HG02938 (cell line): Measurements from ENCODE around the gene SRGAP3.

Experiments
- ATAC-seq: cut with Tn5 transposase; IDR thresholded peaks from one replicate; pipeline ENCODE4 v1.9.1; 2021; ENCODE audit warnings: mild to moderate bottlenecking, moderate library complexity; ENCODE audit not compliant: unreplicated experiment

The SRGAP3 gene

DNA sequence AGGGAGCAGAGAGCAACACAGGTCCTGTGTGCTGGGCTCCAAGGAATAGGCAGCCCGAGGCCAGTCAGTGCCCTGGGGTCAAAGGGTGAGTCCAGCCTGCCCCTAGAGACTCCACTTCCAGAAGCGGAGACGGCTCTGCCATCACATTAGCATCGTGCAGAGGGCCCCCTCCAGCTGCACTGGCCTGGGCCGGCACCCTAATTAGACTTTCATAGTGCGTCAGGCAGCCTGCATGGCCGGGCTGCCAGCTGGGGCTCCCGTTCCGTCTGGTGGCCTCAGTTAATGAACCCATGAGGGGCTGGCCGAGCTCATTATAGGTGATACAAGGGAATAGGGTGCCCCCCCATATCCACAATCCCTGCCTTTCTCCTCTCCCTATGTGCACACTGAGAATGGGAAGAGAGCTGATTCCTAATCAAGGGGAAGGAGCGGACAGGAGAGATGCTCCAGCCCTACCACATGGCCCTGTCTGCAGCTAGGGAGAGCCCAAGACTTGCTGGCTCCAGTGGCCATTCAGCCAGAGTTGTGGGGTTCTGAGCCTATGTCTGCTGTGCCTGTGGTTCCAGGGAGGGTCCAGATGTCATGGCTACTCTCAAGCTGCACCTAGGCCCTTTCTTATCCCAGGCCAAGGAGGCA, 128.0 kb downstream of the SRGAP3 start:
- no peak for ATAC-seq

DNA sequence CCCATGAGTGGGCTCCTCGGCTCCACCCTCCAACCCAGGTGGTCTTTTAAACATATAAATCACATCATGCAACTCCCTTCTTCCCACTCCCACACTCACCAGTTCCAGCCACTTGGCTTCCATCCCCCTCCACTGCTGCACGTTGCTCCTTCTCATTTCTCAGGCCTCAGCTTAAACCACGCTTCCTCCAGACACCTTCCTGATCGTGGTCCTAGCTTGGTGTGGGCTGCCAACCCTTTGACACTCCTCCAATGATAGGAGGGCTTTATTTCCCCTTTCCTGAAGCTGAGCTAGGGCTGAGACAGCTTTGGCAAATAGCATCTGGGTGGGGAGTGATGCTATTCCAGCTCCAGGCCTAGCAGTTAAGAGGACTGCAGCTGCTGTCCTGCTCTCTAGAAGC, 130.1 kb downstream of the SRGAP3 start:
- ATAC-seq: no peak

DNA sequence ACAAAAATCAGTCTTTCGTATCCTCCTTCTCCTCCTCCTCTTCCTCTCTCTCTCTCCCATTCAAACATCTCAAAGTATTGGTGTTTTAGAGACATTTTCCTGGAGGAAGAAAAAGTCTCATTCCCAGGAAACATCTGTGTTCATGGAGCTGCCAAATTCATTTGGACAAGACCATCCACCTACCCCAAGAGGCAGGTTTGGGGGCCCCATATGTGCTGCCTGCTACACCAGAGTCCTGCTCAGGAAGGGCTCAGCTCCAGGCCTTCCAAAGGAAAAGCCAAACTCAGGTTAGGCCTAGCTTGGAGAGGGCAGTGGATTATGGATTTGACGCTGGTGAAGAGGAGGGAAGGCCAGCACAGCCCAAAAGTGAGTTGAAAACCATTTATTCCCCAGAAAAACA, 131.2 kb downstream of the SRGAP3 start:
- ATAC-seq: no peak

DNA sequence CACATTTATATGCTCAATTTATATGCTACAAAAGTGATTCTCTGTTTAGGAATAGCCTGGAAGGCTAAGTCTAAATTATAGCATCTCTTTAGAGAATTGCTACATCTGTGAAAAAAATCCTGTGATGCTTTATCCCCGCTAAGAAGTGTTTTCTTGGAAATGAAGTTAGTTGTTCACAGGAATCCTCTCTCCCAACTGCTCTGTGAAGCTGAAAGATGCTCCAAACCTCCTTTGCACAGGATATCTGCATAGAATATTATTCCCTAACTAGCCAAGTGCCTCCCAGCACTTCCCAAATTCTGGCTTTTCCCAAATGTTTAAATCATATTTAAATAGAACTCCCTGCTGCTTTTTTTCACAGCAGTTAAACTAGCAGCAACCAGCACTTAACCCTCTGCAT, 132.2 kb downstream of the SRGAP3 start:
- ATAC-seq: no peak

DNA sequence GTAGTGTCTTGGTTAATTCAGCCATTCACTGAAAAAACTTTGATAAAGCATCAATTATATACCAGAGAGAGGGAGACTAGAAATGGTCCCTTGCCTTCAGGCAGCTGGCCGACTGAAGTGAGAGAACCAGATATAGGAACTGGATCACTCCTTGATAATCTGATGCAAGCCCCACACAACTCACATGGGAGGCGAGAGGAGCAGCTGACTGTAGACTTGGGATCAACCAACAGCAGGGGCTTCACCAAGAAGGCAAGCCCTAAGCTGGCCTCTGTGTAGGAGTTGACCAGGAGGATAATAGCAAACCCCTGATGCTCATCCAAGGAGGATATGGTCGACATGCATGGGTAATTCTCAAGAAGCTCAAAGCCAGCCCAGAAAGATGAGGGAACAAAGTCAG, 133.1 kb downstream of the SRGAP3 start:
- ATAC-seq: no peak

DNA sequence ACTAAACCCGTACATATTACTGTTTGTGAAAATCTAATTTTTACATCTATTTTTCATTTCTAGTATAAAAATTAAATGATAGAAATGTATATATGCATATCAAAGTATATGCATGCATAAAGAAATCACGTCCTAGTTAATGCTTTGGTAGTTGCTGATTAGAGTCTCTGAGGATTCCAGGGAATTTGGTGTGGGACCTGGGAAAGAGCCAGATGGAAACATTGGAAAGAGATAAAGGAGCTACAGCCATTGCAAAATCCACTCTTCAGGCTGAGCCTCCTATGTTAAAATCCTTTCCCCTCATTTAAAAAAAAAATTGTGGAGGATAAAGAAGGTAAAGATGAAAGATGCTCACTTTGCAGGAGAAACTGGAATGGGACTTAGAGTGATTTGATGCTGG, 134.1 kb downstream of the SRGAP3 start:
- no peak for ATAC-seq

DNA sequence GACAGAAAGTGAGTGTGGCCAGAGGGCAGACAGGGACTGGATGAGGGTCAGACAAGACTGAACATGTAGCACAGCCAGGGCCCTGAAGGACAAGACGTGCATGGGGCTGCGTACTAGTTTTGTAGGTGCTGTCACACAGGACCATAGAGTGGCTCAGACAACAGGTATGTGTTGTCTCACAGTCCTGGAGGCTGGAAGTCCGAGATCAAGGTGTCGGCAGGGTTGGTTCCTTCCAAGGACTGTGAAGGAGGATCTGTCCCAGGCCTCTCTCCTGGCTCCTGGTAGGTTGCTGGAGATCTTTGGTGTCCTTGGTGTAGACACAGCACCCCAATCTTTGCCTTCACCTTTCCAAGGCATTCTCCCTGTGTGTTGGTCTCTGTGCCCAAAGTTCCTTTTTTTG, 136.4 kb downstream of the SRGAP3 start:
- ATAC-seq: no peak

DNA sequence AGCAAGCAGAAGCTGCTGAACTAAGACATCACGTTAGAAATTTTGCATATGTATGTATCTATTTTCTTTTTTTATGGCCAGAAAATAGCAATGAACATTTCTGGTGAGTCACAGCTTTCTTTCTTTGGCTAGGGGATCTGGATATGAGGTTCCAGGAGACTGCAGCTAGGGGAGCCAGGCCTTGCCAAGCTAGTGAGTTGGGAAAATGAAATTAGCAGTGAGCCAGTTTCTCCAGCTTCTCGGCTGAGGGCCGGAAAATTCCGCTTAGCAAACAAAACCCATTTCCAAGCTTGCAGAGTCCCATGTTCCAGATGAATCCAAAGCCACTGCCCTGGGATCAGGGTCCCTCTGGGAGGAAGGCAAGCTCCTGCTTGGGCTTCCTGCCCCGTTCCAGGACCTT, 137.6 kb downstream of the SRGAP3 start:
- ATAC-seq: no peak

DNA sequence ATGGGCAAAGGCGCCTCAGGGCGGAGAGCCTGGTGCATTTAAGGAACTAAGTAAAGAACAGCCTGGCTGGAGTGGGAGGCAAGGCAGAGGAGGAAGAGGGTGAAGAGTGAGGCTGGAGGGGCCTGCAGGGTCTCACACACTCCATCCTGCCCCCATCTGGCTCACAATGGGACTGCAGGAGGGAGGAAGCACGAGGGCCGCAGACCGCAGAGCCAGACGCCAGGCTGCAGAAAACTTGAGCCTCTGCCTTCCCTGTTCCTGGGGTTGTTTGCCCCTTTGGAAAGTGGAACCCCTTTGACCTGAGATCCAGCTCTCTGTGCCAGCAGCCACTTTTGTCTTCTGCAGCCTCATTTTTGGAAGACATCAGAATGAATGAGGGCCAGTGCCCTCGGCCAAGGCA, 138.0 kb downstream of the SRGAP3 start:
- ATAC-seq: no peak

DNA sequence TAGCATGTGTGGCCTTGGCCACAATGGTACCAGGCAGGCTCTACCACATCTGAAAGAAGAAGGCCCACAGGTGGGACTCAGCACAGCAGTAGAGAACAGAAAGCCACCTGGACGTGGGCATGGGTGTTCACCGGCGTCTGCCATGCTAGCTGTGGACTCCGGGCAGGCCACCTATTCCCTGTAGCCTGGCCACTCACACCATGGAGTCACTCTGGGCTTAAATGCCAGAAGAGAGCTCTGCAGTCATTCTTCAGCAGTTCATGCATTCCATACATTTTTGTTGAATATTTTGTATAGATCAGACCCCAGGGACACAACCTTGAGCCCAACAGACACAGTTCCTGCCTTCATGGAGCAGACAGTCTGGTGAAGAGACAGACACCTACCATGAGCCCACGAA, 138.6 kb downstream of the SRGAP3 start:
- ATAC-seq: no peak

DNA sequence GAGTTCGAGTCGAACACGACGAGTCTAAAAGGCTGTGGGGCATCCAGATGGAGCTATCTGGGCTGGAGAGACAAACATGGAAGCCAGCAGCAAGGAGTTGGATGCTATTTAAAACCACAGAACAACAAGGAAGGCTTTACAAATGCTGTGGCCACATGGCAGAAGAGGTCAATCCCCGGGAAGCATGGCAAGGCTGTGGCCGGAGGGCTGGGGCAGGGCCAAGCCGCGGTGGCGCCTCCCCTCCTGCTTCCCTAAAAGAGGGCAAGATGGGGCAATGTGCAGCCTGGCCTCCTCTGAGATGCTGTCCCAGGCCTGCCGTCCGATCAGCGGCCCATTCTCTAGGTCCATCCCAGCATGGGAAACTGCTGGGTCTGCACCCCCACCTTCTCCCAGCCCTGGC, 139.1 kb downstream of the SRGAP3 start:
- ATAC-seq: no peak

DNA sequence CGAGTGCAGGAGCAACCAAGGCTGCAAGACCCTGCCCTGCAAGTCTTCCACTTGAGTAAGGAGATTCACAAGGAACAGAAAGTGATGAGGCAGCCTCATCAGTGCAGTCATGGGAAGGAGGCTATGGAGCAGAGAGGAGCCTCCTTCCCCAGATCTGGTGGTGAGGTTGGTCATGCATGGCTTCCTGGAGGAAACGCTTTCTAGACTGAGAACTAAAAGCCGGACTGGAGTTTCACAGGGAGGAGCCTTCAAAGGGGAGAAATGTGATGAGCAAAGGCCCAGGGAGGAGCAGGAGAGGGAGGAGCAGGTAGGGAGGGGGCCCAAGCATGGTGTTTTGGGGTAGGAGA, 139.9 kb downstream of the SRGAP3 start:
- ATAC-seq: no peak

DNA sequence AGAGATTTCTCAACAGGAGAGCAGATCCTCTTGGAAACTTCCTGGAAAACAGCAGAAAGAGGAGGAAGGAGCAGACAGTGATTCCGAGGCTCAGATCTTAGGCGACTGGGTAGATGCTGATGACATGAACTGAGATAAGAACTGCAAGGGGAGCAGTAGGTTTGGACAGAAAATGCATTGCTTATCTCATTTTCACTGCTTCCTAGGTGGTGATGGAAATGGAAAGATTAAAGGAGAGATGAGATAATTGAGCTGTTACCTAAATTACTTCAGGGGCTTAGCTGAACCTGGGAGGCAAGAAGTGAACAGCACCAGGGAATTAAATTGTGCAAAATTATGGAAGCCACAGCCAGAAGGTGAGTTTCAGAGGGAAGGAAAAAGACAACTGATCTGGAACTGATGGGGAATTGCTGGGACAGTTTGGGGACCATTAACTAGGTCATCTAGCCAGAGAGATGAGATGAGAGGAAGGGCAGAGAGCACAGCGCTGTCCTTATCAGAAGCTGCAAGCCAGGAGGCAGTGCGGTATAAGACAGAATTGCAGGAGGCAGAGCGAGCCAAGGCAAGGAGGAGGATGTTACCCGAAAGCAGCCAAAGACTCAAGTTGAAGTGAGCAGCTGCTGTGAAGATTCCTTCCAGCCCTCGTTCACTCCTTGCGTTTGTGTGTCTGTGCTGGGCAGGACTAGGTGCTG, 140.4 kb downstream of the SRGAP3 start:
- ATAC-seq: no peak

DNA sequence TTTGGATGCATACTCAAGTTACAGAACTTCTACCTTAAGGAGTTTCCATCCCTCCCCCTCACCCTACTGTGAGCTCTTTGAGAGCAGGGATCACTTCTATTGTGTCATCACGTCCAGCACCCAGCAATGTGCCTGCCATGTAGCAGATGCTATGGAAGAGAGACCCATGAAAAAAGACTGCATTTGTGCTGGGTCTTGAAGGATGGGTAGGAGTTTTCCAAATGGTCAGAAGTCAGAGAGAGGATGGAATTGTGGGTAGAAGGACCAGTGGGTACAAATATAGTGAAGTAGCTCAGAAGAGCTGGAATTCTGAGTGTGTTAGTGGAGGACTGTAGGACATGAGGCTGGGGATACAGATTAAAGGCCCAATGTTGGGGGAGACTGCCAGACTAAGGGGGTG, 141.7 kb downstream of the SRGAP3 start:
- no peak for ATAC-seq

DNA sequence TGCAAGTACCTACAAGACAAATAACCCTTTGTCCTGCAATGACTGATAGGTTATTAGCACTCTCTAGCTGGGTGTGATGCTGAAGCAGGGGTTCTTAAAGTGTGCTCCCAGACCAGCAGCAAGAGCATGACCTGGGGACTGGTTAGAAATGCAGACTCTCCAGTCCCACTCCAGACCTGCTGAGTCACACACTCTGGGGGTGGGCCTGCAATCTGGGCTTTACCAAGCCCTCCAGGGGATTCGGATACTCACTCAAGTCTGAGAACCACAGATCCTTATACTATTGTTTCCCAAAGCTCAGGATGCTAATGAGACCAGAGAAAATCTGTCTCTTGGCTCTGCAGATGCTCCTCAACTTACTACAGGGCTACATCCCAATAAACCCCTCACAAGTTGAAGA, 144.0 kb downstream of the SRGAP3 start:
- ATAC-seq: no peak

DNA sequence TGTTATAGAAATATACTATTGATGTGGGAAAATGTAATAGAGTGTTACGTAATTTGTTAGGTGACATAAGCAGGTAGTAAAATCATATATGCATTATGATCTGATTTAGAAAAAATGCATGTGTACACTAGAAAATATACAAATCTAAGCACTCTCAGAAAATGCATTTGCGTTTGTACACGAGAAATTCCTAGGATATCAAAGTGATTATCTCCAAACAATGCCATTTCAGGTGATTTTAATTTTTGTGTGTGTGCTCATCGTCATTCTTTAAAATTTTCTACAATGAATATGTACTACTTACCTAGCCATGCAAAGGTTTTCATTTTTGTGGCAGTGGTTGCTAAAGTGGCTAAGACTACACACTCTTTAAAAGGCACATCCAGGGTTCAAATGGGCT, 145.3 kb downstream of the SRGAP3 start:
- ATAC-seq: no peak

DNA sequence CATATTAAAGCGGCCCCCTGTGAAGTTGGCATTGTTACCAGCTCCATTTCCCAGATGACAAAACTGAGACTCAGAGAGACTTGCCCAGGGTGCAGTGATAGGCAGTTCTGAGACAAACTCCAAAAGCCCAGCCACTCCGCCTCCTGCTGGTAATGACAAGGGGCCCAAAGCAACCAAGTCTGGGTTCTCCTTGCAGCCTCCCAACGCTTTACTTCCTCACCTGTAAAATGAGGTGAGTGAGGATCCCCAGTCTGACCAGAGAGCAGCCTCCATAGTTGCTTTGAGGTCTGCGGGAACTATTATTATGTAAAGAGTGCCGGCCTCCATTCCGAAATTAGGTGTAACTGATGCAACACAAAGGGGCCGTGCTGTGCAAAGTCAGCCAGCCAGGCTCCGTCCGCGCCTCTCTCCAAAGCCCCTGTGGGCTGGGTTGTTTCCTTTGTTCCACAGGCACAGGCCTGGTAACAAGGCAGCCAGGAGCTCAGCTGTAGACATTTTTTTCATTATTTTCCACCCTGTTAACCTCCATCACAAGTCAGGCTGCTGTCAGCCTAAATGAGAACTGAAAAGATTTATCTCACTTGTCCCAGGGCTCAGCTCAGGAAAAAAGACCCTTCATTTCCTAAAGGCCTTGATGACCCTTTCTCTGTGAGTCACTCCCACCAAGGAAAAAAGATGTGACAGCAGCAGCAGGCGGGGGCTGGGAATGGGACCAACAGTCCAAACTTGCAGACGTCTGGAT, 147.0 kb downstream of the SRGAP3 start:
- ATAC-seq: no peak

DNA sequence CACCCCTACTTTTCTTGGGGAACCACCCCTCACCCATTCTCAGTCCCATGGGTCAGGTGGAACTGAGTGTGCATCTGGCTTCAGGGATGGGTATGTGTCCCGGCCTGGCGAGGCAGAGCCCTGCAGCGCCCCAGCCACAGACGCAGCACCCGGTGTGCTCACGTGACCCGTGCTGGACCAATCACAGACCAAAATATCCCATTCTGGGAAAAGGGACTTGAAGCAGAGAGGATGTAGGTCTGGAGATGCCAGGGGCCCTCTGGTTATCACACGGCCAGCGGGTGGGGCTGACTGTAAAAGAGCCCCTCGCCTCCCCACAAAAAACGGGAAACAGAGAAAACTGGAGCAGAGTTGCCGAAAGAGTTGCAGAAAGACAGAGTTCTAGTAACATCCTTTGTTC, 148.2 kb downstream of the SRGAP3 start:
- ATAC-seq: no peak

DNA sequence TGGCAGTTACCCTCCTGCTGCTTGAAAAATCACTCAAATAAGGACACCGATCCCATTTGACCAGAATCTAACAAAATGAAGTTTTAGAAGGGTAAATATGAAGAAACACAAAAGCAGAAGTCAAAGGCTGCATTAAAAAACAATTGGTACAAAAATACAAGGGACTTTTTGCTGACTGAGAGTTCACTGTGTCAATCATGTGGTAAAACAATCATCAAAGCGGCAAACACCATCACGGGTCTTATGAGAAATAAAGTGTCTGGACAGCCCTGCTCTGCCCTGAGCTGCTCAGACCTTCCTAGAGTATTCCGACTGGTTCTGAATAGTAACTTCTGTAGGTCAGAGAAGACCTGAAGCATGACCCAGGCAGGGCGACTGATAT, 148.9 kb downstream of the SRGAP3 start:
- no peak for ATAC-seq

DNA sequence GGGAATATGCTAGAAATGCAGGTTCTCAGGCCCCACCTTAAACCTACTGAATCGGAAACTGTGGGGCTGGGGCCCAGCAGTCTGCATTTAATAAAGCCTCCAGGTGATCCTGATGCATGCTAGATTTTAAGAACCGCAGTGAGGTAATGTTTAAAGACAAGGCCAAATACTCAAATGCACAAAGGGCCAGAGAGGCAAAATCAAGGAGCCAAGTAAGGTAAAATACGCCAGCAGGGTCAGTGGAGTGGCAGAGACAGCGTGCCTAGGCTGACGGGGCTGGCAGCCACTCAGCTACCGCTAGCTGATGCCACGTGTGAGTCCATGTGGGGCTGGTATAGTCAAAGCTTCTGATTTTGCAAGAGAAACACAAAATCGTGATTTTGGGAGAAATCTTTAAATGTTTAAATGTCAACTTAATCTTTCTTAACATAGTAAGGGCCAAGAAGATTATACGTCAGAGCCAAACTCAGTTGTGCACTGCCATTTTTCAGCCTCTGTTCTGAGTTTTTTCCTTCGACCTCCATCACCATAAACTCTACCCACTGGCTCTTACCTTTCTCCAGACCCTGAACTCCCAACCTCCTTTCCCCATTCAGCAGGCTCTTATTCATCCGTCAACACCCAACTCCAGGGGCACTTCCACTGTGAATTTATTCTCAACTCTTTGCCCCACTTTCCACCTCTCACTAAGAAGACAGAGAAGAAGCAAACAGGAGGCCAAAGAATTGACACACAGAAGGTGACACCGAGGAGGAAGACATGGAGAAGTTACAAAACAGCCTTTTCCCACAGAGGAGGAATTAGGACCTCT, 149.5 kb downstream of the SRGAP3 start:
- no peak for ATAC-seq
